Measurements from ENCODE around the gene CTR9.

DNA sequence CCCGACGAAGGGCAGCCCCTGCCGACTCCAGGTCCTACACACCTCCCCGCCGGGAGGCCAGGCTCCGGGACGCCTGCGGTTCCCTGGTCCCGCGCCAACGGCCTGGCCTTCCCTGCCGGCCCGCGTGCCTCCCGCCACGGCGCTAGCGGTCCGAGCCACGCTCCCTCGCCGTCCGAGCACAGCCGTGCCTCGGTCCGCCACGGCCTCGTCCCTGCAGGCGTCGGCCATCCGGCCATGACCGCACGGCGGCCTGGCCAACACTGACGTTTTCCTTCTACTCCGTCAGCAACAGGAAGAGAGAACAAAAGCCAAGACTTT is 57.1 kb downstream of the CTR9 start:
- TF ChIP-seq, protein P1, sequence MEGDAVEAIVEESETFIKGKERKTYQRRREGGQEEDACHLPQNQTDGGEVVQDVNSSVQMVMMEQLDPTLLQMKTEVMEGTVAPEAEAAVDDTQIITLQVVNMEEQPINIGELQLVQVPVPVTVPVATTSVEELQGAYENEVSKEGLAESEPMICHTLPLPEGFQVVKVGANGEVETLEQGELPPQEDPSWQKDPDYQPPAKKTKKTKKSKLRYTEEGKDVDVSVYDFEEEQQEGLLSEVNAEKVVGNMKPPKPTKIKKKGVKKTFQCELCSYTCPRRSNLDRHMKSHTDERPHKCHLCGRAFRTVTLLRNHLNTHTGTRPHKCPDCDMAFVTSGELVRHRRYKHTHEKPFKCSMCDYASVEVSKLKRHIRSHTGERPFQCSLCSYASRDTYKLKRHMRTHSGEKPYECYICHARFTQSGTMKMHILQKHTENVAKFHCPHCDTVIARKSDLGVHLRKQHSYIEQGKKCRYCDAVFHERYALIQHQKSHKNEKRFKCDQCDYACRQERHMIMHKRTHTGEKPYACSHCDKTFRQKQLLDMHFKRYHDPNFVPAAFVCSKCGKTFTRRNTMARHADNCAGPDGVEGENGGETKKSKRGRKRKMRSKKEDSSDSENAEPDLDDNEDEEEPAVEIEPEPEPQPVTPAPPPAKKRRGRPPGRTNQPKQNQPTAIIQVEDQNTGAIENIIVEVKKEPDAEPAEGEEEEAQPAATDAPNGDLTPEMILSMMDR (IDR thresholded peaks at IDR 0.05; ENCODE audit: low read length): no peak
- TF ChIP-seq EZH2 (IDR thresholded peaks at IDR 0.05; ENCODE audit: borderline replicate concordance, low read length): no peak

Measured in OCI-LY1 (cell line).